HG03354 (cell line): ENCODE results near the gene PRSS53.
A peak's percentile ranks its signal among the peaks of the same experiment; 100 is the strongest.

Experiments
- ATAC-seq: cut with Tn5 transposase; IDR thresholded peaks from one replicate; pipeline ENCODE4 v1.9.1; 2021; ENCODE audit warnings: mild to moderate bottlenecking; ENCODE audit not compliant: unreplicated experiment, poor library complexity, severe bottlenecking

PRSS53 gene

GRCh38 chr16:31061813-31062440, 26.8 kb downstream of the PRSS53 start:
- no peak for ATAC-seq

DNA sequence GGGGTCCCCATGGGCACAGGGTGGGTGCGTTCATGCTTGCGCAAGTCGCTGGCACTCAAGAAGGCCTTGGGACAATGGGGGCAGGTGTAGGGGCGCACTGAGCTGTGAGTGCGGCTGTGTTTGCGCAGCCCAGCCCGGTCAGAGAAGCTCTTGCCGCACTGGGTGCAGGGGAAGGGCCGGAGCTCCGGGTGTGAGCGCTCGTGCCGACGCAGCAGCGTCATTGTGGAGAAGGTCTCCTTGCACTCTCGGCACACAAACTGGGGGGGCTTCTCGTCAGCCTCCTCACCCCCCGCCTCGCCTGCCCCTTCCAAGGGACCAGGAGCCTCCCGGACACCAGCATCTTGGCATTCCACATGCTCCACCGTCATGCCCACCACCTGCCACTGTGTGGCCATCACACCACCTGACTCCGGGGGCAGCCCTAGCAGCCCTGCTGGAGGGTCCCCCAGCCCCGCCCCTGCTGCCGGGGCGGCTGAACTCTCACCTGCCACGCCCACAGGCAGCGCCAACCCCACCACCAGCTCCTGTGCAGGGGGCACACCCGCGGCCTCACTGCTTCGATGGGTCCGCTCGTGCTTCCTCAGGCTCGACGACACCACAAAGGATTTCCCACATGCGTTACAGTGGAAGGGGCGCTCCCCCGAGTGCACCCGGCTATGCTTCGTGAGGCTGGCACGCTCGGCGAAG, 27.5 kb downstream of the PRSS53 start:
- ATAC-seq = no peak

- no peak for ATAC-seq
These were observed 33.1 kb downstream of the PRSS53 start for GRCh38 chr16:31055613-31056012.

- ATAC-seq = no peak
These were observed 36.6 kb downstream of the PRSS53 start for GRCh38 chr16:31052114-31052513.

DNA sequence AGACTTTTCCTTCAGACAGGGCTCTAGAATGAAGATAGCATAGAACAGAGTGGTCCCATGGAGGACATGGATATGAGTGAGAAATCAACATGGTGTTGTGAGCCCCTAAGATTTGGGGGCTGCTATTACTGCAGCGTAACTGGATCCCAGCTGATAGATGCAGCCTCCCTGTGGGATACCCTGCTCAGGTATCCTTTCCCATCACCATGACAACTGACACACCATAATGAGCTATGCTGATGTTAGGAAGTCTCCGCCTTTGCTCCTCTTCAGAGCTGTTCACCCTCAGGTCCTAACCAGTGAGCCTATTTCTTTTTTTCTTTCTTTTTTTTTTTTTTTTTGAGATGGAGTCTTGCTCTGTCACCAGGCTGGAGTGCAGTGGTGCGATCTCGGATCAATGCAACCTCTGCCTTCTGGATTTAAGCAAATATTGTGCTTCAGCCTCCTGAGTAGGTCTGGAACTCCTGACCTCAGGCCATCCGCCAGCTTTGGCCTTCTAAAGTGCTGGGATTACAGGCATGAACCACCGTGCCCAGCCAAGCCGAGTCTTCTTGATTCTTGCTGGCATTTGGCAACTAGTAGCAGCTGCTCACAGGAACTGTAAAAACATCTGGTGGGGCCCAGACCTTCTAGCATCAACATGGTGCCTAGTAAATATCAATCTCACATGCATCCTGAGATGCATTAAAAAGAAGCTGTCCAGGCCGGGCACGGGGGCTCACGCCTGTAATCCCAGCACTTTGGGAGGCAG, 38.3 kb downstream of the PRSS53 start:
- ATAC-seq = no peak

DNA sequence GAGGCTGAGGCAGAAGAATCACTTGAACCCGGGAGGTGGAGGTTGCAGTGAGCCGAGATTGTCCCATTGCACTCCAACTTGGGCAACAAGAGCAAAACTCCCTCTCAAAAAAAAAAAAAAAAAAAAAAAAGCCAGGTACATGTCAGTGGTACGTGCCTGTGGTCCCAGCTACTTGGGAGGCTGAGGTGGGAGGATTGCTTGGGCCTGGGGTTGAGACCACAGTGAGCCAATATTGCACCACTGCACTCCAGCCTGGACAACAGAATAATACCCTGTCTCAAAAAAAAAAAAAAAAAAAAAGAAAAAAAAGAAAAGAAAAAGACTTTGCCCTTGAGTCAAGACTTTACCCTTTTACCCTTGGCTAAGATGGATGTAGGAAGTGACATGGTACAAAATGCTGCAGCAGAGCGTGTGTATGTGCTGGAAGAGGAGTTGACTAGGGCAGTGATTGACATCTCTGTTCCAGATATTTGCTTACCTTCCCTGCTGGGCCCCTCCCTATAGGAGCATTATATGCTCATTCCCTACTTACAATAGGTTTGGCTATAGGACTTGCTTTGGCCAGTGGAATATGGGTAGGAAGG, 44.8 kb downstream of the PRSS53 start:
- ATAC-seq = no peak

DNA sequence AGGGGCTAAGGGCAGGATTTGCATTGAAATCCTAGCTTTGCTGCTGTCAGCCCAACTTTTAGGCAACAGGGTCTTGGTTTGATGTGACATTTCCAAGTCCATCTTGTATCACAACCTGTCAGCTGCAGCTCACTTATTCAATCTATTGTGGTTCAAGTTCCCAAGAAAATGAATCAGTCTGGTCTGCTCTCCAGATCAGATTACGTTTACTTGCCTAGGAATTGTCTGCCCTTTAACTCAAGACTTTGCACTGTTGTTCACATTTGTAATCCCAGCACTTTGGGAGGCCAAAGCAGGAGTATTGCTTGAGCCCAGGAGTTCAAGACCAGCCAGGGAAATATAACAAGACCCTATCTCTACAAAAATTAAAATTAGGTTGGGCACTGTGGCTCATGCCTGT, 45.4 kb downstream of the PRSS53 start:
- no peak for ATAC-seq

- ATAC-seq = no peak
These were observed 45.9 kb downstream of the PRSS53 start for GRCh38 chr16:31042866-31043265.

DNA sequence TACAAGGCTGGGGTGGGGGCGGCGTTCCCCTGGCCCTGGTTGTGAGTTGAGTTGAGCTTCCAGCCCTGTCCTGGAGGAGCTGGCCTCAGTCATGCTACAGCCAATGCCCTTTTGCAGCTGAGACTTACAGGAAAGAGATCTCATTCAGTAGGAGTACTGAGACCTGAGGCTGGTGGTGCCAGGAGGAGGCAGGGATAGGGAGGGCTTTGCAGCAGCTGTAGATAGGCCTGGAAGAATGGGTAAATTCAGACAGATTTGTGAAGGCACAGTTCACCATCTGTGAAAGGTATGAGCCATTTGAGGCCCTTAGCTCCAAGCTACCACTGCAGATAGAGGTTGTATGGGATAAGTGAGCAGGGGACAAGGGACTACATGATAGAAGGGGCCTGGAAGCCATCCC, 49.8 kb downstream of the PRSS53 start:
- no peak for ATAC-seq

DNA sequence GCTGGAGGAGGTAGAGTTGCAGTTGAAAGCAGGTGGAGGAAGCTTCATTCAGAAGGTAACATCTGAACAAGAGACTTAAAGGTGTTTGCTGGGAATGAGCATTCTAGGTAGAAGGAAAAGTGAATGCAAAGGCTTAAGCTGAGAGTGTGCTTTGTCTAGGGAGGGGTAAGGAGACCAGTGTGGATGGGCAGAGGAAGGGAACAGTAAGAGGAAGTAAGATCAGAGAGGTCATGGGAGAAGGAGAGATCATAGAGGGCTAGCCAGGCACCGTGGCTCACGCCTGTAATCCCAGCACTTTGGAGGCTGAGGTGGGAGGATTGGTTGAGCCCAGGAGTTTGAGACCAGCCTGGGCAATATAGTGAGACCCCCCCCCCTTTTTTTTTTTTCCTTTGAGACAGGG, 52.1 kb downstream of the PRSS53 start:
- ATAC-seq = no peak

GRCh38 chr16:31033709-31034492, 54.8 kb downstream of the PRSS53 start:
- peak; percentile 58 for ATAC-seq
